Naive B cell (primary cell): Measurements from ENCODE around the gene TOP2A. TPM values are rescaled to one million over a fixed set of nuclear protein-coding genes. Genes with fewer than 3 reads are reported as not detected.
"Not testable (repeated sequence)": the region's sequence is repeated elsewhere in the genome, so short reads cannot be mapped to it uniquely, and the experiment has no call there.

ENCODE experiments used
- ATAC-seq, 2 donors: fragments of 150-1000 bp; cut with Tn5 transposase; 2 replicates each; pipeline ENCODE4 v1.10.0; 2021; ENCODE audit warnings: low read depth in 2 of 2, mild to moderate bottlenecking in 2 of 2, moderate library complexity in 2 of 2
- DNase-seq: peaks from one replicate; pipeline ENCODE4 v3.0.0; 2022
- H3K27ac Mint-ChIP-seq, 6 donors: one replicate each; pipeline ENCODE4 v1.8.0; 2020 to 2022; ENCODE audit warnings: mild to moderate bottlenecking in 6 of 6, mixed read lengths in 6 of 6, moderate library complexity in 5 of 6, inconsistent platforms in 2 of 6
- H3K27me3 Mint-ChIP-seq, 3 donors: one replicate each; pipeline ENCODE4 v1.8.0; 2021 to 2022; ENCODE audit warnings: mixed read lengths in 3 of 3, mild to moderate bottlenecking in 1 of 3
- H3K36me3 Mint-ChIP-seq, 2 donors: one replicate each; pipeline ENCODE4 v1.8.0; 2020 to 2022; ENCODE audit warnings: mixed read lengths in 2 of 2, inconsistent platforms in 1 of 2, mild to moderate bottlenecking in 1 of 2
- H3K4me1 Mint-ChIP-seq, 3 donors: one replicate each; pipeline ENCODE4 v1.8.0; 2020 to 2022; ENCODE audit warnings: mixed read lengths in 3 of 3, inconsistent platforms in 1 of 3, mild to moderate bottlenecking in 1 of 3, moderate library complexity in 1 of 3
- H3K4me3 Mint-ChIP-seq, 8 donors: one replicate each; pipeline ENCODE4 v1.8.0; 2020 to 2022; ENCODE audit warnings: mild to moderate bottlenecking in 8 of 8, mixed read lengths in 8 of 8, moderate library complexity in 8 of 8, inconsistent platforms in 2 of 8
- H3K9me3 Mint-ChIP-seq, 7 donors: one replicate each; pipeline ENCODE4 v1.8.0; 2020 to 2022; ENCODE audit warnings: mixed read lengths in 7 of 7, mild to moderate bottlenecking in 5 of 7, inconsistent platforms in 2 of 7, moderate library complexity in 1 of 7
- polyA plus RNA-seq, 6 donors: library from polyadenylated mRNA; unstranded; fragments of 300-500 nt; fragmentation: Illumina TruSeq; gene quantifications; one replicate each; pipeline ENCODE4 v1.2.3, GENCODE V29; 2021; ENCODE audit warnings: low read depth in 6 of 6

Gene TOP2A
- polyA plus RNA-seq, 6 donors from 2014 or later, result 0.49 to 1.7 (median 0.79) TPM; not detected in 1

- H3K4me1 Mint-ChIP-seq, result no peaks in the 10 kb centered on the region
- ATAC-seq, result no peak
- H3K4me3 Mint-ChIP-seq, result no peak overlapping the region
- DNase-seq, result no peak
- no peaks in the 10 kb centered on the region for H3K27me3 Mint-ChIP-seq
- H3K27ac Mint-ChIP-seq, result peak overlapping the region in 1 of 6 donors; percentile 34
- no peaks in the 10 kb centered on the region for H3K36me3 Mint-ChIP-seq
- H3K9me3 Mint-ChIP-seq, result no peaks in the 10 kb centered on the region
These were observed 7.6 kb downstream of the TOP2A start for GRCh38 chr17:40410082-40410481.

GRCh38 chr17:40409540-40409939, 8.2 kb downstream of the TOP2A start:
- H3K9me3 Mint-ChIP-seq, H3K4me1 Mint-ChIP-seq, H3K27ac Mint-ChIP-seq, H3K36me3 Mint-ChIP-seq, ATAC-seq, DNase-seq, H3K27me3 Mint-ChIP-seq, H3K4me3 Mint-ChIP-seq: not testable (repeated sequence)

GRCh38 chr17:40407460-40407859, 10.2 kb downstream of the TOP2A start:
- ATAC-seq, result no peak
- no peaks in the 10 kb centered on the region for H3K36me3 Mint-ChIP-seq
- H3K4me3 Mint-ChIP-seq, result no peak overlapping the region
- no peak overlapping the region for H3K27ac Mint-ChIP-seq
- no peak for DNase-seq
- H3K4me1 Mint-ChIP-seq, result peaks cover 0 to 5% (median 4%) of the 10 kb centered on the region in 3 donors
- H3K27me3 Mint-ChIP-seq, result no peaks in the 10 kb centered on the region
- H3K9me3 Mint-ChIP-seq, result no peaks in the 10 kb centered on the region

- H3K27ac Mint-ChIP-seq, result peak overlapping the region in 1 of 6 donors; percentile 66
- H3K4me3 Mint-ChIP-seq, result no peak overlapping the region
- H3K9me3 Mint-ChIP-seq, result no peaks in the 10 kb centered on the region
- peaks cover 5 to 10% (median 7%) of the 10 kb centered on the region in 3 donors for H3K4me1 Mint-ChIP-seq
- ATAC-seq (no peak), DNase-seq (no peak)
- no peaks in the 10 kb centered on the region for H3K36me3 Mint-ChIP-seq
- H3K27me3 Mint-ChIP-seq, result no peaks in the 10 kb centered on the region
These were observed 13.7 kb downstream of the TOP2A start for GRCh38 chr17:40404003-40404402.

GRCh38 chr17:40402668-40403067, 15.0 kb downstream of the TOP2A start:
- Mint-ChIP-seq H3K4me1 (peaks cover 5 to 11% (median 7%) of the 10 kb centered on the region in 3 donors), H3K27me3 (no peaks in the 10 kb centered on the region), H3K9me3 (no peaks in the 10 kb centered on the region), H3K36me3 (no peaks in the 10 kb centered on the region), H3K4me3 (no peak overlapping the region), H3K27ac (no peak overlapping the region)
- ATAC-seq (peak; percentile 46 to 52), DNase-seq (no peak)

GRCh38 chr17:40399185-40399584, 18.5 kb downstream of the TOP2A start:
- Mint-ChIP-seq H3K4me1 (peaks cover 5 to 11% (median 7%) of the 10 kb centered on the region in 3 donors), H3K36me3 (no peaks in the 10 kb centered on the region), H3K27me3 (no peaks in the 10 kb centered on the region), H3K27ac (peak overlapping the region in 4 of 6 donors; percentile 46 to 84 (median 64)), H3K9me3 (no peaks in the 10 kb centered on the region), H3K4me3 (no peak overlapping the region)
- ATAC-seq (peak; percentile 64 to 70), DNase-seq (peak; percentile 56)

GRCh38 chr17:40386555-40386954, 31.1 kb downstream of the TOP2A start:
- H3K36me3 Mint-ChIP-seq, H3K9me3 Mint-ChIP-seq, H3K4me3 Mint-ChIP-seq, H3K27me3 Mint-ChIP-seq, ATAC-seq, DNase-seq, H3K4me1 Mint-ChIP-seq: not testable (repeated sequence)
- peak overlapping the region in 1 of 6 donors; percentile 44 for H3K27ac Mint-ChIP-seq

- Mint-ChIP-seq H3K36me3 (no peaks in the 10 kb centered on the region), H3K4me3 (no peak overlapping the region), H3K27ac (no peak overlapping the region), H3K27me3 (no peaks in the 10 kb centered on the region), H3K9me3 (no peaks in the 10 kb centered on the region), H3K4me1 (peaks cover 0 to under 1% (median 0%) of the 10 kb centered on the region in 3 donors)
- DNase-seq, result no peak
- ATAC-seq, result no peak
These were observed 35.4 kb downstream of the TOP2A start for GRCh38 chr17:40382251-40382650.

- H3K9me3 Mint-ChIP-seq, result peaks cover 0 to 9% (median 0%) of the 10 kb centered on the region in 7 donors
- H3K27ac Mint-ChIP-seq, result no peak overlapping the region
- H3K36me3 Mint-ChIP-seq, result no peaks in the 10 kb centered on the region
- peaks cover 0 to 11% (median 5%) of the 10 kb centered on the region in 3 donors for H3K27me3 Mint-ChIP-seq
- peaks cover 0 to 7% (median 7%) of the 10 kb centered on the region in 3 donors for H3K4me1 Mint-ChIP-seq
- ATAC-seq, result no peak
- H3K4me3 Mint-ChIP-seq, result no peak overlapping the region
- DNase-seq, result no peak
These were observed 38.7 kb downstream of the TOP2A start for GRCh38 chr17:40378966-40379365.

- Mint-ChIP-seq H3K4me3 (no peak overlapping the region), H3K9me3 (peaks cover 0 to 9% (median 0%) of the 10 kb centered on the region in 7 donors), H3K27ac (no peak overlapping the region), H3K27me3 (peaks cover 0 to 11% (median 5%) of the 10 kb centered on the region in 3 donors), H3K36me3 (no peaks in the 10 kb centered on the region), H3K4me1 (peaks cover 0 to 7% (median 7%) of the 10 kb centered on the region in 3 donors)
- no peak for DNase-seq
- ATAC-seq, result no peak
These were observed 39.9 kb downstream of the TOP2A start for GRCh38 chr17:40377832-40378231.

- not testable (repeated sequence) for H3K36me3 Mint-ChIP-seq, ATAC-seq, H3K4me1 Mint-ChIP-seq, H3K27ac Mint-ChIP-seq, DNase-seq, H3K9me3 Mint-ChIP-seq
- Mint-ChIP-seq H3K4me3 (peak overlapping the region in 2 of 8 donors; percentile 65 to 73), H3K27me3 (peaks cover 0 to 11% (median 5%) of the 10 kb centered on the region in 3 donors)
These were observed 41.2 kb downstream of the TOP2A start for GRCh38 chr17:40376541-40376940.

- not testable (repeated sequence) for ATAC-seq, H3K27ac Mint-ChIP-seq, H3K4me3 Mint-ChIP-seq, DNase-seq, H3K9me3 Mint-ChIP-seq, H3K36me3 Mint-ChIP-seq
- H3K4me1 Mint-ChIP-seq, result peaks cover 6 to 14% (median 7%) of the 10 kb centered on the region in 3 donors
- H3K27me3 Mint-ChIP-seq, result peaks cover 0 to 11% (median 5%) of the 10 kb centered on the region in 3 donors
These were observed 41.9 kb downstream of the TOP2A start for GRCh38 chr17:40375786-40376185.

GRCh38 chr17:40374821-40375498, 42.7 kb downstream of the TOP2A start:
- DNase-seq (no peak), ATAC-seq (no peak)
- H3K27ac Mint-ChIP-seq, result no peak overlapping the region
- peak overlapping the region in 1 of 8 donors; percentile 69 for H3K4me3 Mint-ChIP-seq
- H3K36me3 Mint-ChIP-seq, result no peaks in the 10 kb centered on the region
- H3K4me1 Mint-ChIP-seq, result peaks cover 6 to 14% (median 7%) of the 10 kb centered on the region in 3 donors
- peaks cover 0 to 9% (median 0%) of the 10 kb centered on the region in 7 donors for H3K9me3 Mint-ChIP-seq
- H3K27me3 Mint-ChIP-seq, result peaks cover 0 to 11% (median 5%) of the 10 kb centered on the region in 3 donors

GRCh38 chr17:40373999-40374398, 43.7 kb downstream of the TOP2A start:
- H3K27me3 Mint-ChIP-seq, result peaks cover 0 to 11% (median 5%) of the 10 kb centered on the region in 3 donors
- no peak overlapping the region for H3K4me3 Mint-ChIP-seq
- no peaks in the 10 kb centered on the region for H3K36me3 Mint-ChIP-seq
- H3K27ac Mint-ChIP-seq, result no peak overlapping the region
- H3K9me3 Mint-ChIP-seq, result peaks cover 0 to 9% (median 0%) of the 10 kb centered on the region in 7 donors
- peaks cover 6 to 14% (median 7%) of the 10 kb centered on the region in 3 donors for H3K4me1 Mint-ChIP-seq
- ATAC-seq (no peak), DNase-seq (no peak)
